ENCODE results near the gene PGLYRP2. TPM values are rescaled to one million over a fixed set of nuclear protein-coding genes. Genes with fewer than 3 reads are reported as not detected.
"Not testable (repeated sequence)": the region's sequence is repeated elsewhere in the genome, so short reads cannot be mapped to it uniquely, and the experiment has no call there.

Gene PGLYRP2
- total and polyA plus RNA-seq, 4 donors, result not detected

DNA sequence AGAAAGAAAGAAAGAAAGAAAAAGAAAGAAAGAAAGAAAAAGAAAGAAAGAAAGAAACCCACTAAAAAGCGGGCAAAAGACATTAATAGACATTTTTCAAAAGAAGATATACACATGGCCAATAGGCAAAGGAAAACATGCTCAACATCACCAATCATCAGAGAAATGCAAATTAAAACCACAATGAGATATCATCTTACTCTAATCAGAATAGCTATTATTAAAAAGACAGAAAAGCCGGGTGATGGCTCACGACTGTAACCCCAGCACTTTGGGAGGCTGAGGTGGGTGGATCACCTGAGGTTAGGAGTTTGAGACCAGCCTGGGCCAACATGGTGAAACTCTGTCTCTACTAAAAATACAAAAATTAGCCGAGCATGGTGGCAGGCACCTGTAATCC, 5.5 kb downstream of the PGLYRP2 start:
- intact Hi-C loops (cut with DNase I); H3K9me3 ChIP-seq (ENCODE audit: control insufficient read depth, low read length); H3K27me3 ChIP-seq (ENCODE audit: control insufficient read depth in 1 of 2, insufficient read depth in 2 of 2, low read length in 1 of 2); H3K4me1 ChIP-seq (ENCODE audit: control insufficient read depth in 1 of 2, insufficient read depth in 2 of 2, low read length in 2 of 2); H3K36me3 ChIP-seq (ENCODE audit: control insufficient read depth in 1 of 2, insufficient read depth in 2 of 2, low read length in 1 of 2); H3K27ac ChIP-seq (ENCODE audit: low read depth in 1 of 2, low read length in 2 of 2); H3K4me3 ChIP-seq (ENCODE audit: low read length in 2 of 2); ATAC-seq (ENCODE audit: low FRiP score): not testable (repeated sequence)
- peak in 1 of 2 donors; percentile 4 for DNase-seq
- WGBS, 2 donors, result 72 to 73% methylated on average over 4 of the region's 4 CpGs

DNA sequence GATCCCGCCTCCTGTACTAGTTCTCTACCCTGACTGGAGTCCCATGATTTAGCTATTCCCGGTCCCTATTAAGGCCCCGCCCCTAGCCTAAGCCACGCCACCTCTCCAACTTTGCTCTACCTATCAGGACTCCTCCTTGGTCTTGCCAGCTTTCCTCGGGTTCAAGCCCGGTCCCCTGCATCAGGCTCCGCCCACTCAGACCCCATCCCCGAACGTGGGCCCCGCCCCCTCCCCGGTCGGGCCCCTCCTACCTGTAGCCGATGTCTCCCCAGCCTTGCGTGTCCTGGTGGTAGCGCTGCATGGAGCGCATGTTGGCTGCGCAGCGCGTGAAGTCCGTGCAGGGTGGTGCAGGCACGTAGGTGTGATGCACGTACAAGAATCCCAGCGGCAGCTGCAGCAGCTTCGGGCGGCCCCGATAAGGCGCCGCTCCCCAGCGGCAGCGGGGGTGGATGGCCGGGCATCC, 7.6 kb downstream of the PGLYRP2 start:
- H3K27me3 ChIP-seq (ENCODE audit: control insufficient read depth in 1 of 2, insufficient read depth in 2 of 2, low read length in 1 of 2), result no peaks in the 10 kb centered on the region

DNA sequence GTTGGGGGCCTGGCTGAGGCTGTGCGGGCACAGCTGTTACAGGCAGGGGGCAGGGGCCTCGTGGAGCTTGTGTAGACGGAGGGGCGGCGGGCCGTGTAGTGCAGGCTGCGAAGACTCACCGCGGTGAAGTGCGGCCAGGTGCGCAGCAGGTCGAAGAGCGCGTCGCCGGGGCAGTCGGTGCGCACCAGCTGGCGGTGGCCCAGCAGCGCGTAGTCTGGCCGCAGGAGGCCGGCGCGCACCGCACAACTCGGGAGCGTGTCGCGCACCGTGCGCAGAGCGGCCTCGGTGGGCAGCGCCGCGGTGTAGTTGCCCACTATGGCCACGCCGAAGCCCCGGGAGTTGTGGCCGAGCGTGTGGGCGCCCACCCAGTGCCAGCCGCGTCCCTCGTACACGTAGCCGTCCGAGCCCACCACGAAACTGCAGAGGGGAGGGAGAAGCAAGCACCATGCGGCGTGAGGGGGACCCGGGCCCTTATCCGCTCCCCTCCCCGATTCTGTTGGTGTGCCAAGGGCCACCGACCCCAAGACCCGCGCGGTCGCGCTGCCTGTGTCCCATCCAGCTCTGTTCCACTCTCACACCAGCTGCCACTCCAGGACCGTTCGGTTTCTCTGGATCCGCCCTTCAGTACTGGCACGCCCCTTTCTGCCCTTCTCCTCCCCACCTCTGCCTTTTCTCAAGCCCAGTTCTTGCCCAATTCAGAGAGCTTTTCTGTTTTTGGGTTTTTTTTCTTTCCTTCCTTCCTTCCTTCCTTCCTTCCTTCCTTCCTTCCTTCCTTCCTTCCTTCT, 9.6 kb downstream of the PGLYRP2 start:
- intact Hi-C loops (cut with DNase I), result no loop called here
- Histone ChIP-seq H3K27ac (ENCODE audit: low read depth in 1 of 2, low read length in 2 of 2) (no peak overlapping the region), H3K9me3 (ENCODE audit: control insufficient read depth, low read length) (no peaks in the 10 kb centered on the region), H3K4me3 (ENCODE audit: low read length in 2 of 2) (no peak overlapping the region), H3K36me3 (ENCODE audit: control insufficient read depth in 1 of 2, insufficient read depth in 2 of 2, low read length in 1 of 2) (no peaks in the 10 kb centered on the region), H3K4me1 (ENCODE audit: control insufficient read depth in 1 of 2, insufficient read depth in 2 of 2, low read length in 2 of 2) (no peaks in the 10 kb centered on the region), H3K27me3 (ENCODE audit: control insufficient read depth in 1 of 2, insufficient read depth in 2 of 2, low read length in 1 of 2) (no peaks in the 10 kb centered on the region)
- 5 to 6% methylated on average over 61 to 65 of the region's 65 CpGs for WGBS, 2 donors
- DNase-seq (peak; percentile 56 to 76), ATAC-seq (ENCODE audit: low FRiP score) (peak; percentile 62)

More for the DNA sequence above, 7.6 kb downstream of the PGLYRP2 start:
- no peaks in the 10 kb centered on the region for H3K9me3 ChIP-seq (ENCODE audit: control insufficient read depth, low read length)
- H3K4me3 ChIP-seq (ENCODE audit: low read length in 2 of 2), result no peak overlapping the region
- no peaks in the 10 kb centered on the region for H3K4me1 ChIP-seq (ENCODE audit: control insufficient read depth in 1 of 2, insufficient read depth in 2 of 2, low read length in 2 of 2)
- peak; percentile 24 to 62 for DNase-seq
- H3K27ac ChIP-seq (ENCODE audit: low read depth in 1 of 2, low read length in 2 of 2), result no peak overlapping the region
- WGBS, 2 donors, result 42 to 56% methylated on average over 31 of the region's 31 CpGs
- ATAC-seq (ENCODE audit: low FRiP score), result peak; percentile 24
- intact Hi-C loops (cut with DNase I), result no loop called here
- H3K36me3 ChIP-seq (ENCODE audit: control insufficient read depth in 1 of 2, insufficient read depth in 2 of 2, low read length in 1 of 2), result no peaks in the 10 kb centered on the region

DNA sequence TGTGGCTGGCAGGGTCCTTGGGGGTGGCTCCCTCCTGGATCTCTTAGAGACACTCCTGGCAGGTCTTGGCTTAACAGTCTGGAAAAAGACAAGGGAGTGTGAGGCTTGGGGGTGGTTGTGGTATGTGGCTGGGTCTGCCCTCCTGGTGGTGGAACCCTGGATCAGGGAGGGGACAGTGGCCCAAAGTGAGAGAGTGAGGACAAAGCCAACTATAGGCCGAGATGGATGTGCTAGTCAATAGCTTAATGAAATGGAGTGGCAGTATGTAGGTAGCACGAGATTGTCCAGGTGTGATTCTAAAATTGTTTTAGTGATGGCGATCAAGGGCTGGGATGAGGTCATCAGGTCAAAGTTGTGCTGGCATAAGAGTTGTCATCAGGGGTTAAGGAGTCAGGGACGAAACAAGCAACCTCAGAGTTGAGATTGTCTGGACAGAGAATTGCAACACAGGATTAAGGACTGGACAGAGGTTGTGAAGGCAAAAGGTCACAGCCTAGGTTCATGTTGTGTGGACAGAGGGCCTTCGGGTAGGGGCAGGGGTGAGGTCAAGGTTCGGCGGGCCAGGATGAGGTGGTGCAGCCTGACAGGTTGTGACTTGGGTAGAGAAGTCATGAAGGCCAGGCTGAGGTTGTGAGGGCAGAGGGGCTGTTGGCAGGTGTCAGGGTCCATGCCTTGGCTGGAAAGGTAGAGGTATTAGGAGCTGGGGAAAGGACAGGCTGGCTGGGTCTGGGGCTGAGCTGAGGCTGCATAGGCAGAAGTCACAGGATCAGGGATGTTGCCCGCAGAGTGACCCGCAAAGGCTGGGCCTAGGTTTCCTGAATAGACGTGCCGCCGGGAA, 10.4 kb downstream of the PGLYRP2 start:
- H3K4me1 ChIP-seq (ENCODE audit: control insufficient read depth in 1 of 2, insufficient read depth in 2 of 2, low read length in 2 of 2), result no peaks in the 10 kb centered on the region
- no peak overlapping the region for H3K4me3 ChIP-seq (ENCODE audit: low read length in 2 of 2)
- ATAC-seq (ENCODE audit: low FRiP score) (no peak), DNase-seq (peak in 1 of 2 donors; percentile 42)
- intact Hi-C loops (cut with DNase I), result no loop called here
- H3K9me3 ChIP-seq (ENCODE audit: control insufficient read depth, low read length), result no peaks in the 10 kb centered on the region
- H3K27ac ChIP-seq (ENCODE audit: low read depth in 1 of 2, low read length in 2 of 2), result no peak overlapping the region
- H3K36me3 ChIP-seq (ENCODE audit: control insufficient read depth in 1 of 2, insufficient read depth in 2 of 2, low read length in 1 of 2), result no peaks in the 10 kb centered on the region
- H3K27me3 ChIP-seq (ENCODE audit: control insufficient read depth in 1 of 2, insufficient read depth in 2 of 2, low read length in 1 of 2), result no peaks in the 10 kb centered on the region
- 66 to 71% methylated on average over 12 of the region's 12 CpGs for WGBS, 2 donors

DNA sequence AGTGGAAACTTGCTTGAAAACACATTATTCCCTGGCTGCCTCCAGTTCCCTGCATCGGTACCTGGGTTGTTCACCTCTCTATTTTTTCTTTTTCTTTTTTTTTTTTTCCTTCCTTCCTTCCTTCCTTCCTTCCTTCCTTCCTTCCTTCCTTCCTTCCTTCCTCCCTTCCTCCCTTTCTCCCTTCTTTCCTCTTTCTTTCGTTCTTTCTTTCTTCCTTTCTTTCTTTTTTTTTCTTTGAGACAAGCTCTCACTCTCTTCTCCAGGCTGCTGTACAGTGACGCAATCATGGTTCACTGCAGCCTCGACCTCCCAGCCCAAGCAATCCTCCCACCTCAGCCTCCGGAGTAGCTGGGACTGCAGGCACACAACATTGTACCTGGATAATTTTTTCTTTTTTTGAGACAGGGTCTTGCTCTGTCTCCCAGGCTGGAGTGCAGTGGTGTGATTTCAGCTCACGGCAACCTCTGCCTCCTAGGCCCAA, 11.5 kb downstream of the PGLYRP2 start:
- Histone ChIP-seq H3K36me3 (ENCODE audit: control insufficient read depth in 1 of 2, insufficient read depth in 2 of 2, low read length in 1 of 2) (no peaks in the 10 kb centered on the region), H3K4me1 (ENCODE audit: control insufficient read depth in 1 of 2, insufficient read depth in 2 of 2, low read length in 2 of 2) (no peaks in the 10 kb centered on the region), H3K27ac (ENCODE audit: low read depth in 1 of 2, low read length in 2 of 2) (no peak overlapping the region), H3K27me3 (ENCODE audit: control insufficient read depth in 1 of 2, insufficient read depth in 2 of 2, low read length in 1 of 2) (no peaks in the 10 kb centered on the region), H3K9me3 (ENCODE audit: control insufficient read depth, low read length) (no peaks in the 10 kb centered on the region), H3K4me3 (ENCODE audit: low read length in 2 of 2) (no peak overlapping the region)
- DNase-seq (peak in 1 of 2 donors; percentile 32), ATAC-seq (ENCODE audit: low FRiP score) (no peak)
- WGBS, 2 donors, result 81 to 82% methylated on average over 6 of the region's 6 CpGs
- intact Hi-C loops (cut with DNase I), result no loop called here

DNA sequence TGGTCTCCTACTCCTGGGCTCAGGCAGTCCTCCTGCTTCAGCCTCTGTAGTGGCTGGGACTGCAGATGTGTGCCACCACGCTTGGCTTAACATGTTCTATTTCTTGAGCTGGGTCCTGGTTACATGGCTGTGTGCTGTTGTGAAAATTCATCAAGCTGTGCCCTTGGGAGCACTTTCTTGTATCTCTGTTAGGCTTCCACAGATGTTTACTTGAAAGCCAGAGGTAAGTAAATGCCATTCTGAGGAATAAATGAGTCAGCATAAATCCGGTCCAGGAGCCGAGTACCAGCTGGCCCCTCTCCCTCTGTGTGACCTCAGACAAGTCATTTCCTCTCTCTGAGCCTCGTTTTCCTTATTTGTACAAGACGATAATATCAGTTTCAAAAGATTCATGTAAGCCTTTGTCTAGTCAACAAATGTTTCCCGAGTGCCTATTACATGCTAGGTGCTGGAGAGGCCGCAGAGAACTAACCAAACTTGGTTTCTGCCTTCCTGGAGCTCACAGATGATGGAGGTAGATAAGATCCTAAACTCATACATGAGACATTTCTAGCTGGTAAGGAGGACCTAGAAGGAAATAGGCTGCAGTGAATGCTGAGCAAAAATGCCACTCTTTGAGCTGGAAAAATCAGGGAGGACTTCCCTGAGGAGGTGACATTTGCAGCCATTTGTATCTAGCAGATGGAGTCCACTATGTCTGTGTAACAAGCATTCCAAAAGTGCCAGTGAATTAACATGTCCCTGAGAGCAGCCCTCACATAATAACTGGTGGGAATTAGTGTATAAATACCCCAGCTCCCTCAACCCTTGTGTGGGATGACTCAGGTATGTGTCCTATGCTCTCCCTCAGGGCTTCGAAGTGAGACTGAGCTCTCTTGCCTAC, 12.2 kb downstream of the PGLYRP2 start:
- H3K4me1 ChIP-seq (ENCODE audit: control insufficient read depth in 1 of 2, insufficient read depth in 2 of 2, low read length in 2 of 2), result no peaks in the 10 kb centered on the region
- intact Hi-C loops (cut with DNase I), result no loop called here
- no peaks in the 10 kb centered on the region for H3K36me3 ChIP-seq (ENCODE audit: control insufficient read depth in 1 of 2, insufficient read depth in 2 of 2, low read length in 1 of 2)
- DNase-seq (peak; percentile 16 to 32), ATAC-seq (ENCODE audit: low FRiP score) (no peak)
- no peak overlapping the region for H3K27ac ChIP-seq (ENCODE audit: low read depth in 1 of 2, low read length in 2 of 2)
- H3K9me3 ChIP-seq (ENCODE audit: control insufficient read depth, low read length), result no peaks in the 10 kb centered on the region
- WGBS, 2 donors, result 44 to 47% methylated on average over 8 of the region's 8 CpGs
- no peaks in the 10 kb centered on the region for H3K27me3 ChIP-seq (ENCODE audit: control insufficient read depth in 1 of 2, insufficient read depth in 2 of 2, low read length in 1 of 2)
- H3K4me3 ChIP-seq (ENCODE audit: low read length in 2 of 2), result no peak overlapping the region

DNA sequence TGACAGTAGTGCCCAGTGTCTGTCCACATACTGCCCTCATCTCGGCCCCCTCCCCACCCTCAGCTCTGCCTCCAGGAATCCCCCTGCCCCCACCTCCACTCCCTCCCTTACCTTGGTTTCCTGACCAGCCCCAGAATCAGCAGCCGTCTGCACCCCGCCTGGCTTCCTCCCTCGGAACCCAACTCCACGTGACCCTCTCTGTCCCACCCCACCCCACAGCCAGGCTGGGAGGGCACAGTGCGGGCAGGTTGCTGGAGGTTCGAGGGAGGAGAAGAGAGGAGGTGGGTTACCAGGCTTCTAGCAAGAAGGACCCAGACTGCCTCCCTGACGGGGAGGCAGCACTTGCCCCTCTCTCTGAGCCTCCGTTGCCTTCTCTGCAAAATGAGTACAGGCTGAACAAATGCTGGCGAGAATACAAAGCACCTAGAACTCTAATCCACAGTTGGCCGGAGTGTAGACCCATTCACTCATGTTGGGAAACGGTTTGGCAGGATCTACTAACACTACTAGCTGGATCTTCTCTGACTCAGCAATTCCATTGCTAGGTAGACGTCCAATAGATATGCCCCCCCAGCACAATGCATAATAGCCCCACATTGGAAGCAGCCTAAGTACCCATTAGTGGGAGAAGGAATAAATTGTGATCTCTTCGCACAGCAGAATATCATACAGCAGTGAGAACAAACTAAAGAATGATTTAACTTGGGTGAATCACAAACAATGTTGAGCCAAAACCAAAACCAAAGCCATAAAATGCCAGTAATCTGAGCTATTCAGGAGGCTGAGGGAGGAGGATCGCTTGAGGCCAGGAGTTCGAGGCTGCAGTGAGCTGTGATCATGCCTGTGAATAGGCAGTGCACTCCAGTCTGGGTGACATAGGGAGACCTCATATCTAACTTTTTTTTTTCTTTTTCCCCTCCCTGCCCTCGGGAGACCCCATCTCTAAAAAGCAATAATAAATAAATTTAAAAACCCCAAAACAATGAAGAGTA, 14.6 kb downstream of the PGLYRP2 start, which contains the start of gene RASAL3:
Gene RASAL3, minus strand, starts transcription at position 151 of the 992 bp plus-strand sequence. CDS start 186 bp downstream, outside the sequence.
- no peak within 1 kb of the TSS for H3K27ac ChIP-seq (ENCODE audit: low read depth in 1 of 2, low read length in 2 of 2)
- DNase-seq (peak; percentile 23 to 63), ATAC-seq (ENCODE audit: low FRiP score) (no peak)
- H3K4me1 ChIP-seq (ENCODE audit: control insufficient read depth in 1 of 2, insufficient read depth in 2 of 2, low read length in 2 of 2), result no peaks in the 10 kb centered on the region
- H3K9me3 ChIP-seq (ENCODE audit: control insufficient read depth, low read length), result no peaks in the 10 kb centered on the region
- no peak within 1 kb of the TSS for H3K4me3 ChIP-seq (ENCODE audit: low read length in 2 of 2)
- intact Hi-C loops (cut with DNase I), result loop anchor here in 1 of 2 donors (5.0 kb wide), 1 partner anchor 88 kb away; no protein-coding TSS in a partner anchor
- WGBS, 2 donors, result 33 to 34% methylated on average over 17 of the region's 17 CpGs
- H3K36me3 ChIP-seq (ENCODE audit: control insufficient read depth in 1 of 2, insufficient read depth in 2 of 2, low read length in 1 of 2), result no peaks in the 10 kb centered on the region
- H3K27me3 ChIP-seq (ENCODE audit: control insufficient read depth in 1 of 2, insufficient read depth in 2 of 2, low read length in 1 of 2), result no peaks in the 10 kb centered on the region

All from aorta (tissue), 5 donors.